ENCODE data around the gene MCC. TPM values are rescaled to one million over a fixed set of nuclear protein-coding genes. Genes with fewer than 3 reads are reported as not detected.
A peak's percentile ranks its signal among the peaks of the same experiment; 100 is the strongest.

The MCC gene
- total RNA-seq, 4 donors from 2014 or later, result 5.1 to 22.3 (median 13.0) TPM

- Histone ChIP-seq H3K27me3 (no peaks in the 10 kb centered on the region), H3K4me3 (replicated peaks in 1 of 3) (no peak overlapping the region), H3K36me3 (no peaks in the 10 kb centered on the region), H3K4me1 (peaks cover 12 to 32% of the 10 kb centered on the region in 2 donors), H3K9me3 (no peaks in the 10 kb centered on the region), H3K27ac (no peak overlapping the region)
- DNase-seq, result no peak
- 95 to 98% methylated on average over 1 of the region's 1 CpG for WGBS, 2 donors
- TF ChIP-seq CTCF (IDR thresholded peaks at IDR 0.05) (no peak), POLR2A (IDR thresholded peaks at IDR 0.05) (no peak)
- intact Hi-C loops (cut with DNase I), result no loop called here
Observed at GRCh38 chr5:113038136-113038535, 450.1 kb downstream of the MCC start.

GRCh38 chr5:113036826-113037225, 451.4 kb downstream of the MCC start:
- Histone ChIP-seq H3K9me3 (no peaks in the 10 kb centered on the region), H3K36me3 (no peaks in the 10 kb centered on the region), H3K27ac (peak overlapping the region in 2 of 3 donors; percentile 6 to 45), H3K27me3 (no peaks in the 10 kb centered on the region), H3K4me1 (peaks cover 12 to 27% of the 10 kb centered on the region in 2 donors), H3K4me3 (replicated peaks in 1 of 3) (no peak overlapping the region)
- no peak for DNase-seq
- intact Hi-C loops (cut with DNase I), result no loop called here
- TF ChIP-seq CTCF (IDR thresholded peaks at IDR 0.05), result no peak
- WGBS, 2 donors, result 68 to 75% methylated on average over 1 of the region's 1 CpG

- H3K4me1 ChIP-seq, result peaks cover 12 to 27% of the 10 kb centered on the region in 2 donors
- no peak overlapping the region for H3K4me3 ChIP-seq (replicated peaks in 1 of 3)
- H3K36me3 ChIP-seq, result no peaks in the 10 kb centered on the region
- 40 to 54% methylated on average over 3 to 4 of the region's 4 CpGs for WGBS, 2 donors
- intact Hi-C loops (cut with DNase I), result no loop called here
- TF ChIP-seq CTCF (IDR thresholded peaks at IDR 0.05) (no peak), POLR2A (IDR thresholded peaks at IDR 0.05) (no peak)
- no peaks in the 10 kb centered on the region for H3K27me3 ChIP-seq
- no peaks in the 10 kb centered on the region for H3K9me3 ChIP-seq
- H3K27ac ChIP-seq, result peak overlapping the region in 1 of 3 donors; percentile 45
- DNase-seq, result peak; percentile 73 to 75
Observed at GRCh38 chr5:113036321-113036720, 451.9 kb downstream of the MCC start.

- Histone ChIP-seq H3K36me3 (no peaks in the 10 kb centered on the region), H3K27ac (no peak overlapping the region), H3K4me3 (replicated peaks in 1 of 3) (no peak overlapping the region), H3K27me3 (no peaks in the 10 kb centered on the region), H3K9me3 (no peaks in the 10 kb centered on the region), H3K4me1 (peaks cover 12 to 26% of the 10 kb centered on the region in 2 donors)
- 95 to 97% methylated on average over 1 of the region's 1 CpG for WGBS, 2 donors
- intact Hi-C loops (cut with DNase I), result no loop called here
- no peak for TF ChIP-seq POLR2A (IDR thresholded peaks at IDR 0.05)
- TF ChIP-seq CTCF (IDR thresholded peaks at IDR 0.05), result no peak
- DNase-seq, result no peak
Observed at GRCh38 chr5:113035096-113035495, 453.2 kb downstream of the MCC start.

GRCh38 chr5:113034182-113034773, 454.0 kb downstream of the MCC start:
- Histone ChIP-seq H3K4me3 (replicated peaks in 1 of 3) (no peak overlapping the region), H3K36me3 (no peaks in the 10 kb centered on the region), H3K9me3 (no peaks in the 10 kb centered on the region), H3K27ac (no peak overlapping the region), H3K4me1 (peaks cover 12 to 18% of the 10 kb centered on the region in 2 donors), H3K27me3 (no peaks in the 10 kb centered on the region)
- no peak for DNase-seq
- 87 to 88% methylated on average over 13 of the region's 13 CpGs for WGBS, 2 donors
- no peak for TF ChIP-seq CTCF (IDR thresholded peaks at IDR 0.05)
- no peak for TF ChIP-seq POLR2A (IDR thresholded peaks at IDR 0.05)
- intact Hi-C loops (cut with DNase I), result no loop called here

Measured in thyroid gland (tissue), 4 donors.